ENCODE measurements around the gene TMBIM1. TPM values are rescaled to one million over a fixed set of nuclear protein-coding genes. Genes with fewer than 3 reads are reported as not detected.
"Not testable (repeated sequence)": the region's sequence is repeated elsewhere in the genome, so short reads cannot be mapped to it uniquely, and the experiment has no call there.

TMBIM1 gene
- total RNA-seq, 1 donor from 2014 or later = 300 TPM

DNA sequence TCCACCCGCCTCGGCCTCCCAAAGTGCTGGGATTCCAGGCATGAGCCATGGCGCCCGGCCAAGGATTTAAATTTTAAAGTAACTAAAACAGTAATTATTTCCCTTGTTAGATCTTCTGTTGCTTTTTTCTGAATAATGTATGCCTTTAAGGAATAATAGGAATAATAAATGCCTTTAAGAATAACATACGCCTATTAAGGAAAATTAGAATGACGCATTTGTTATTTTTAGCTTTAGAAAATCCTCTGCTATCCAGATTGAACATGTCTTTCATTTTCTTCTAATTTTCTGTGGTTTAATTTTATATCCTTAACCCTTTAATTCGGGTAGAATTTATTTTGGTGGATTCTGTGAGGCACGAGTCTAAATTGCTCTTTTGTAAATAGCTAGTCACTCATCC is 23.1 kb upstream of the TMBIM1 start:
- H3K27me3 ChIP-seq (ENCODE audit: low read depth) = no peaks in the 10 kb centered on the region
- TF ChIP-seq, protein P1, sequence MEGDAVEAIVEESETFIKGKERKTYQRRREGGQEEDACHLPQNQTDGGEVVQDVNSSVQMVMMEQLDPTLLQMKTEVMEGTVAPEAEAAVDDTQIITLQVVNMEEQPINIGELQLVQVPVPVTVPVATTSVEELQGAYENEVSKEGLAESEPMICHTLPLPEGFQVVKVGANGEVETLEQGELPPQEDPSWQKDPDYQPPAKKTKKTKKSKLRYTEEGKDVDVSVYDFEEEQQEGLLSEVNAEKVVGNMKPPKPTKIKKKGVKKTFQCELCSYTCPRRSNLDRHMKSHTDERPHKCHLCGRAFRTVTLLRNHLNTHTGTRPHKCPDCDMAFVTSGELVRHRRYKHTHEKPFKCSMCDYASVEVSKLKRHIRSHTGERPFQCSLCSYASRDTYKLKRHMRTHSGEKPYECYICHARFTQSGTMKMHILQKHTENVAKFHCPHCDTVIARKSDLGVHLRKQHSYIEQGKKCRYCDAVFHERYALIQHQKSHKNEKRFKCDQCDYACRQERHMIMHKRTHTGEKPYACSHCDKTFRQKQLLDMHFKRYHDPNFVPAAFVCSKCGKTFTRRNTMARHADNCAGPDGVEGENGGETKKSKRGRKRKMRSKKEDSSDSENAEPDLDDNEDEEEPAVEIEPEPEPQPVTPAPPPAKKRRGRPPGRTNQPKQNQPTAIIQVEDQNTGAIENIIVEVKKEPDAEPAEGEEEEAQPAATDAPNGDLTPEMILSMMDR (IDR thresholded peaks at IDR 0.05) = no peak
- no peaks in the 10 kb centered on the region for H3K36me3 ChIP-seq
- intact Hi-C loops (cut with DNase I) = no loop called here
- peaks cover 9% of the 10 kb centered on the region for H3K4me1 ChIP-seq
- ATAC-seq = no peak
- DNase-seq = no peak
- no peaks in the 10 kb centered on the region for H3K9me3 ChIP-seq
- peak overlapping the region; percentile 67 for H3K27ac ChIP-seq
- H3K4me3 ChIP-seq = no peak overlapping the region

DNA sequence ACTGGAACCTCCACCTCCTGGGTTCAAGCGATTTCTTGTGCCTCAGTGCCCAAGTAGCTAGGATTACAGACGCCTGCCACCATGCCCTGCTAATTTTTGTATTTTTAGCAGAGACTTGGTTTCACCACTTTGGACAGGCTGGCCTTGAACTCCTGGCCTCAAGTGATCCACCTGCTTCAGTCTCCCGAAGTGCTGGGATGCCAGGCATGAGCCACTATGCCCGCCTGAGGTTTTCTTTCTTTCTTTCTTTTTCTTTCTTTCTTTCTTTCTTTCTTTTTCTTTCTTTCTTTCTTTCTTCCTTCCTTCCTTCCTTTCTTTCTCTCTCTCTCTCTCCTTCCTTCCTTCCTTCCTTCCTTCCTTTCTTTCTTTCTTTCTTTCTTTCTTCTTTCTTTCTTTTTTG is 22.5 kb upstream of the TMBIM1 start:
- H3K36me3 ChIP-seq; intact Hi-C loops (cut with DNase I); H3K27me3 ChIP-seq (ENCODE audit: low read depth); H3K4me3 ChIP-seq; H3K4me1 ChIP-seq; DNase-seq; H3K9me3 ChIP-seq; ATAC-seq: not testable (repeated sequence)
- peak overlapping the region; percentile 61 for H3K27ac ChIP-seq

DNA sequence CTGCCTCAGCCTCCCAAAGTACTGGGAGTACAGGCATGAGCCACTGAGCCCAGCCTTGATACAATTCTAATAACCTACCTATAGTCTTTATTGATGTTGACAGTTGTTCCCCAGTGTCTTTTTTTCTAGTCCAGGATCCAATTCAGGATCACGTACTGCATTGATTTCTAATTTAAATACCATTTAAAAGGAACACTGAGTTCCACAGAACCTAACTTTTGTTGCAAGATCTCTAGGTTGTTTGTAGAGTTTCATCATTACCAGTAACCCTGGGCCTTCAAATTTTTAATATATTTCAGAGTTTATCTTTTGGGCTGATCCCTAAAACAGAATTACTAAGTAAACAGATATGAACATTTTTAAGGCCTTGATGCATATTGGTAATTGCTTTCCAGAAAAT is 21.1 kb upstream of the TMBIM1 start:
- H3K27ac ChIP-seq = peak overlapping the region; percentile 61
- no peaks in the 10 kb centered on the region for H3K36me3 ChIP-seq
- no peaks in the 10 kb centered on the region for H3K9me3 ChIP-seq
- ATAC-seq = peak in 1 of 2 donors; percentile 49
- intact Hi-C loops (cut with DNase I) = no loop called here
- H3K4me1 ChIP-seq = peaks cover 9% of the 10 kb centered on the region
- H3K27me3 ChIP-seq (ENCODE audit: low read depth) = no peaks in the 10 kb centered on the region
- no peak for DNase-seq
- no peak overlapping the region for H3K4me3 ChIP-seq
- TF ChIP-seq, protein P1 (IDR thresholded peaks at IDR 0.05) = no peak

DNA sequence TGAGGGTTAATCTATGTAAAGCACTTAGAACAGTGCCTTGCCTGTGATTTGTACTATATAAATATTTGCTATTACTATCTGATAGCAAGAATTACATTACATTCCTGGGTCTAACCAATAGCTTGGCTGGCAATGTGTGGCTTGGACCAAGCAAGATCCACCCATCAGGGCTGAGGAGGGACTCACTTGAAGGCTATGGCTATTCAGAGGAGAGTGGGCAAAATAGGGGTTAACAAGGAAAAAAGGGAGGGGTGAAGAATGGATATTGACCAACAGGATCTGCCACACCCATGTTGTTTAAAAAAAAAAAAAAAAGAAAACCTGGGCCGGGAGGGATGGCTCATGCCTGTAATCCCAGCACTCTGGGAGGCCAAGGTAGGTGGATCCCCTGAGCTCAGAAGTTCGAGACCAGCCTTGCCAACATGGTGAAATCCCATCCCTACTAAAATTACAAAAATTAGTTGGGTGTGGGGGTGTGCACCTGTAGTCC is 20.0 kb upstream of the TMBIM1 start:
- Histone ChIP-seq H3K9me3 (no peaks in the 10 kb centered on the region), H3K4me1 (peaks cover 9% of the 10 kb centered on the region), H3K36me3 (no peaks in the 10 kb centered on the region), H3K4me3 (no peak overlapping the region), H3K27me3 (ENCODE audit: low read depth) (no peaks in the 10 kb centered on the region), H3K27ac (peak overlapping the region; percentile 61)
- TF ChIP-seq, protein P1 (IDR thresholded peaks at IDR 0.05) = no peak
- ATAC-seq (peak; percentile 54 to 68), DNase-seq (no peak)
- intact Hi-C loops (cut with DNase I) = no loop called here

DNA sequence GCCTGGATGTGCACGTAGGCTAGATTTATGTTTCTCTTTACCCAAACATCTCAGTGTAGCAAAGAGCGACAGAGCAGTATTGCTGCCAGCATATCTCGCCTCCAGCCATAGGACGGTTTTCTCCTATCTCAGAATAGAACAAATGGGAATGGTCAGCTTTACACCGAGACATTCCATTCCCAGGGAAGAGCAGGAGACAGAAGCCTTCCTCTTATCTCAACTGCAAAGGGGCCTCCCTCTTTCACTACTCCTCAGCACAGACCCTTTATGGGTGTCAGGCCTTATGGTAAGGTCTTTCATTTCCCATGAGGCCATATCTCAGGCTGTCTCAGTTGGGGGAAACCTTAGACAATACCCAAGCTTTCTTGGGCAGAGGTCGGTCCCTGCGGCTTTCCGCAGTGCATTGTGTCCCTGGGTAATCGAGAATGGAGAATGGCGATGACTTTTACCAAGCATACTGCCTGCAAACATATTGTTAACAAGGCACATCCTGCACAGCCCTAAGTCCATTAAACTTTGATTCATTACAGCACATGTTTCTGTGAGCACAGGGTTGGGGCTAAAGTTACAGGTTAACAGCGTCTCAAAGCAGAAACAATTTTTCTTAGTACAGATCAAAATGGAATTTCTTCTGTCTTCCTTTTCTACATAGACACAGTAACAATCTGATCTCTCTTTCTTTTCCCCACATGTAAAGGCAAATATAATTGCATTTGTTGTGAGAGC is 19.4 kb upstream of the TMBIM1 start:
- ATAC-seq; H3K27me3 ChIP-seq (ENCODE audit: low read depth); intact Hi-C loops (cut with DNase I); H3K36me3 ChIP-seq; H3K4me3 ChIP-seq; H3K4me1 ChIP-seq; H3K9me3 ChIP-seq; DNase-seq: not testable (repeated sequence)
- H3K27ac ChIP-seq = peak overlapping the region; percentile 34

DNA sequence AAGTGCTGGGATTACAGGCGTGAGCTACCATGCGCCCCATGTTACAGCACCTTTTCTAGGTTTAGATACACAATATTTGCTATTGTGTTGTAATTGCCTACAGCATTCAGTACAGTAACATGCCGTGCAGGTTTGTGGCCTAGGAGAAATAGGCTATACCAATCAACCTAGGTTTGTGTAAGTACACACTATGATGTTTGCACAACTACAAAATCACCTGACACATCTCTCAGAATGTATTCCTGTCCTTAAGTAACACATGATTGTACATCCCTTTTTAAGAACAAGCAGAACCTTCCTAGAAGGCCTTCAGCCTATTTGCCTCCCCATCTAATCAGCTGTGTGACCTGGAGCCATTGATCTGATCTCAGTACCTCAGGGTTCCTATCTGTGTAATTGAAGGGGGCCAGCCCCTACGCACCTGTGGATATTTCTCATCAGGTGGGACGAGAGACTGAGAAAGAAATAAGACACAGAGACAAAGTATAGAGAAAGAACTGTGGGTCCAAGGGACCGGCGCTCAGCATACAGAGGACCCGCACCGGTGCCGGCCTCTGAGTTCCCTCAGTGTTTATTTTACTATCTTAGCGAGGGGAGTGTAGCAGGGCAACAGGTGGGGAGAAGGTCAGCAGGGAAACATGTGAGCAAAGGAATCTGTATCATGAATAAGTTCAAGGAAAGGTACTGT is 18.7 kb upstream of the TMBIM1 start:
- Histone ChIP-seq H3K4me1 (peaks cover 4% of the 10 kb centered on the region), H3K36me3 (no peaks in the 10 kb centered on the region), H3K27me3 (ENCODE audit: low read depth) (no peaks in the 10 kb centered on the region), H3K27ac (no peak overlapping the region), H3K4me3 (no peak overlapping the region), H3K9me3 (no peaks in the 10 kb centered on the region)
- TF ChIP-seq, protein P1 (IDR thresholded peaks at IDR 0.05) = no peak
- DNase-seq = no peak
- intact Hi-C loops (cut with DNase I) = no loop called here
- peak in 1 of 2 donors; percentile 11 for ATAC-seq

All from lower lobe of right lung (tissue), 2 donors.